ENCODE data around the gene DNAJB12. TPM values are rescaled to one million over a fixed set of nuclear protein-coding genes. Genes with fewer than 3 reads are reported as not detected.

Gene DNAJB12
- total and polyA plus RNA-seq, 3 donors from 2014 or later = 50.3 to 57.6 (median 52.4) TPM

- Histone ChIP-seq H3K4me3 (no peak overlapping the region), H3K9me3 (no peaks in the 10 kb centered on the region), H3K27ac (no peak overlapping the region), H3K27me3 (no peaks in the 10 kb centered on the region), H3K36me3 (ENCODE audit: low read depth, missing control alignments) (no peaks in the 10 kb centered on the region), H3K4me1 (peaks cover 52% of the 10 kb centered on the region)
- TF ChIP-seq POLR2A (IDR thresholded peaks at IDR 0.05) = no peak
- TF ChIP-seq CTCF (IDR thresholded peaks at IDR 0.05) = no peak
- 75 to 78% methylated on average over 9 to 12 of the region's 12 CpGs for WGBS, 2 donors
- intact Hi-C loops (cut with DNase I; ENCODE audit: low total_unique reads) = no loop called here
- no peak for DNase-seq
Measured at GRCh38 chr10:72323771-72324191, 30.9 kb downstream of the DNAJB12 start.

- Histone ChIP-seq H3K4me1 (peaks cover 48% of the 10 kb centered on the region), H3K4me3 (no peak overlapping the region), H3K27me3 (no peaks in the 10 kb centered on the region), H3K27ac (no peak overlapping the region), H3K36me3 (ENCODE audit: low read depth, missing control alignments) (no peaks in the 10 kb centered on the region), H3K9me3 (no peaks in the 10 kb centered on the region)
- WGBS, 2 donors = 95 to 96% methylated on average over 8 to 10 of the region's 10 CpGs
- no peak for DNase-seq
- TF ChIP-seq CTCF (IDR thresholded peaks at IDR 0.05) (no peak), POLR2A (IDR thresholded peaks at IDR 0.05) (no peak)
- intact Hi-C loops (cut with DNase I; ENCODE audit: low total_unique reads) = no loop called here
Measured at GRCh38 chr10:72323108-72323749, 31.5 kb downstream of the DNAJB12 start.

- intact Hi-C loops (cut with DNase I; ENCODE audit: low total_unique reads) = no loop called here
- H3K36me3 ChIP-seq (ENCODE audit: low read depth, missing control alignments) = no peaks in the 10 kb centered on the region
- H3K4me3 ChIP-seq = no peak overlapping the region
- 87 to 94% methylated on average over 14 to 16 of the region's 16 CpGs for WGBS, 2 donors
- peak overlapping the region in 1 of 2 donors; percentile 10 for H3K27ac ChIP-seq
- DNase-seq = no peak
- no peaks in the 10 kb centered on the region for H3K27me3 ChIP-seq
- TF ChIP-seq POLR2A (IDR thresholded peaks at IDR 0.05) (no peak), CTCF (IDR thresholded peaks at IDR 0.05) (no peak)
- H3K9me3 ChIP-seq = no peaks in the 10 kb centered on the region
- peaks cover 41% of the 10 kb centered on the region for H3K4me1 ChIP-seq
Measured at GRCh38 chr10:72322280-72323058, 32.2 kb downstream of the DNAJB12 start.

- no peaks in the 10 kb centered on the region for H3K27me3 ChIP-seq
- TF ChIP-seq CTCF (IDR thresholded peaks at IDR 0.05) = no peak
- TF ChIP-seq POLR2A (IDR thresholded peaks at IDR 0.05) = no peak
- DNase-seq = no peak
- H3K9me3 ChIP-seq = no peaks in the 10 kb centered on the region
- WGBS, 2 donors = 89 to 95% methylated on average over 3 of the region's 3 CpGs
- no peak overlapping the region for H3K4me3 ChIP-seq
- H3K27ac ChIP-seq = no peak overlapping the region
- H3K36me3 ChIP-seq (ENCODE audit: low read depth, missing control alignments) = no peaks in the 10 kb centered on the region
- peaks cover 46% of the 10 kb centered on the region for H3K4me1 ChIP-seq
- intact Hi-C loops (cut with DNase I; ENCODE audit: low total_unique reads) = no loop called here
Measured at GRCh38 chr10:72322030-72322279, 32.8 kb downstream of the DNAJB12 start.

All from testis (tissue), 3 donors.